Measurements from ENCODE around the gene PHYH.
"Not testable (repeated sequence)": the region's sequence is repeated elsewhere in the genome, so short reads cannot be mapped to it uniquely, and the experiment has no call there.

The PHYH gene

GRCh38 chr10:13319166-13319565 is 19.3 kb upstream of the PHYH start:
- DNase-seq = no peak

GRCh38 chr10:13317474-13317873 is 17.6 kb upstream of the PHYH start:
- no peak for DNase-seq

- DNase-seq = no peak
Measured at GRCh38 chr10:13316635-13317311, 16.9 kb upstream of the PHYH start.

- no peak for DNase-seq
Measured at GRCh38 chr10:13315361-13315760, 15.5 kb upstream of the PHYH start.

GRCh38 chr10:13311177-13311575 is 11.3 kb upstream of the PHYH start:
- DNase-seq = no peak

- no peak for DNase-seq
Measured at GRCh38 chr10:13310518-13311176, 10.8 kb upstream of the PHYH start.

GRCh38 chr10:13309792-13310191 is 9.9 kb upstream of the PHYH start:
- no peak for DNase-seq

- no peak for DNase-seq
Measured at GRCh38 chr10:13308096-13308495, 8.2 kb upstream of the PHYH start.

GRCh38 chr10:13306103-13306502 is 6.2 kb upstream of the PHYH start:
- no peak for DNase-seq

- no peak for DNase-seq
Measured at GRCh38 chr10:13302821-13303555, 3.1 kb upstream of the PHYH start.

GRCh38 chr10:13298748-13299436 is 972 bp downstream of the PHYH start:
- DNase-seq = no peak

GRCh38 chr10:13296476-13296875 is 3.4 kb downstream of the PHYH start:
- no peak for DNase-seq

GRCh38 chr10:13294784-13295183 is 5.1 kb downstream of the PHYH start:
- DNase-seq = no peak

- no peak for DNase-seq
Measured at GRCh38 chr10:13291821-13292773, 7.8 kb downstream of the PHYH start.

- DNase-seq = no peak
Measured at GRCh38 chr10:13291061-13291460, 8.8 kb downstream of the PHYH start.

GRCh38 chr10:13284050-13284449 is 15.8 kb downstream of the PHYH start:
- no peak for DNase-seq

GRCh38 chr10:13282348-13282747 is 17.5 kb downstream of the PHYH start:
- not testable (repeated sequence) for DNase-seq

GRCh38 chr10:13276749-13277365 is 23.0 kb downstream of the PHYH start:
- DNase-seq = no peak

GRCh38 chr10:13276146-13276545 is 23.7 kb downstream of the PHYH start:
- DNase-seq = not testable (repeated sequence)

- no peak for DNase-seq
Measured at GRCh38 chr10:13272164-13272571, 27.7 kb downstream of the PHYH start.

- DNase-seq = no peak
Measured at GRCh38 chr10:13271552-13272163, 28.2 kb downstream of the PHYH start.

All from NCI-H1048 (cell line).